ENCODE results near the gene ITM2C.

DNA sequence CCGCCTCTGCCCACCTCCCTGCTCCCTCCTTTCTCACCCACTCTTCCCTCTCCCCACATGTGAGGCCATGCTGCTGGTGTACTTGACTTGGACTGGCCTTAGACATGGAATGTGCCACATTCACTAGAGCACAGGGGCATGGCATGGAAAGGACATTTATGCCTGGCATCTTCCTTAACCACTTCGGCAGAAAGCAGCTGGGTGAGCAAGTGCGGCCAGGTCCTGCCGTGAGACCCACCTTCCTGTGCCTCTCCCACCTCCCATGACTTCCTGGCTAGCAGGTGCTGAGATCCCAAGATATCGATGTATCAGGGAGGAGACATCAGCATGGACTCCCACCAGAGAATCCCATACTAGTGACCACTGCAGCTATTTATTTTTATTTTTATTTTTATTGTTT is 47.3 kb downstream of the ITM2C start:
- TF ChIP-seq, protein P1, sequence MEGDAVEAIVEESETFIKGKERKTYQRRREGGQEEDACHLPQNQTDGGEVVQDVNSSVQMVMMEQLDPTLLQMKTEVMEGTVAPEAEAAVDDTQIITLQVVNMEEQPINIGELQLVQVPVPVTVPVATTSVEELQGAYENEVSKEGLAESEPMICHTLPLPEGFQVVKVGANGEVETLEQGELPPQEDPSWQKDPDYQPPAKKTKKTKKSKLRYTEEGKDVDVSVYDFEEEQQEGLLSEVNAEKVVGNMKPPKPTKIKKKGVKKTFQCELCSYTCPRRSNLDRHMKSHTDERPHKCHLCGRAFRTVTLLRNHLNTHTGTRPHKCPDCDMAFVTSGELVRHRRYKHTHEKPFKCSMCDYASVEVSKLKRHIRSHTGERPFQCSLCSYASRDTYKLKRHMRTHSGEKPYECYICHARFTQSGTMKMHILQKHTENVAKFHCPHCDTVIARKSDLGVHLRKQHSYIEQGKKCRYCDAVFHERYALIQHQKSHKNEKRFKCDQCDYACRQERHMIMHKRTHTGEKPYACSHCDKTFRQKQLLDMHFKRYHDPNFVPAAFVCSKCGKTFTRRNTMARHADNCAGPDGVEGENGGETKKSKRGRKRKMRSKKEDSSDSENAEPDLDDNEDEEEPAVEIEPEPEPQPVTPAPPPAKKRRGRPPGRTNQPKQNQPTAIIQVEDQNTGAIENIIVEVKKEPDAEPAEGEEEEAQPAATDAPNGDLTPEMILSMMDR (conservative IDR thresholded peaks at IDR 0.05), result no peak
- no peak for TF ChIP-seq ZFX (IDR thresholded peaks at IDR 0.05)
